Fibroblast of lung (primary cell): ENCODE results near the gene HEG1. TPM values are rescaled to one million over a fixed set of nuclear protein-coding genes. Genes with fewer than 3 reads are reported as not detected.

ENCODE experiments used
- DNase-seq, 2 donors: peaks; one replicate each; pipeline versions ENCODE4 v3.0.0 to v3.0.0-alpha.2; 2010; ENCODE audit warnings: low read depth in 2 of 2
- H2AFZ ChIP-seq: 2 replicates; pipeline ENCODE4 v1.5.1; 2012; ENCODE audit warnings: low read length, control low read depth, inconsistent platforms
- H3K27ac ChIP-seq: 2 replicates; pipeline ENCODE4 v1.5.1; 2011; ENCODE audit warnings: low read length, control low read depth; ENCODE audit not compliant: insufficient read depth
- H3K27me3 ChIP-seq: 2 replicates; pipeline ENCODE4 v1.5.1; 2011; ENCODE audit warnings: mild to moderate bottlenecking, low read length; ENCODE audit not compliant: control insufficient read depth, insufficient read depth
- H3K36me3 ChIP-seq: 2 replicates; pipeline ENCODE4 v1.5.1; 2011; ENCODE audit warnings: low read length; ENCODE audit not compliant: control insufficient read depth, insufficient read depth
- H3K4me1 ChIP-seq: 2 replicates; pipeline ENCODE4 v1.5.1; 2011; ENCODE audit warnings: low read length; ENCODE audit not compliant: control insufficient read depth, insufficient read depth; ENCODE audit errors: extremely low read depth
- H3K4me2 ChIP-seq: 2 replicates; pipeline ENCODE4 v1.5.1; 2011; ENCODE audit warnings: low read length, control low read depth; ENCODE audit not compliant: insufficient read depth; ENCODE audit errors: extremely low read depth
- H3K4me3 ChIP-seq, 4 experiments: fragments of 200-600 bp in 1 of 4; sonication (generic) in 1 of 4; replicated peaks in 1 of 4; 2 replicates each; pipeline ENCODE4 v1.5.1; 2011 to 2016; ENCODE audit warnings: low read length in 4 of 4, low read depth in 3 of 4, mild to moderate bottlenecking in 3 of 4, control low read depth in 2 of 4, inconsistent platforms in 1 of 4, mixed read lengths in 1 of 4; ENCODE audit not compliant: insufficient read depth in 1 of 4; ENCODE audit errors: control extremely low read depth in 1 of 4
- H3K79me2 ChIP-seq: 2 replicates; pipeline ENCODE4 v1.5.1; 2012; ENCODE audit warnings: mild to moderate bottlenecking, low read length, inconsistent platforms; ENCODE audit not compliant: control insufficient read depth, insufficient read depth
- H3K9ac ChIP-seq: 2 replicates; pipeline ENCODE4 v1.5.1; 2011; ENCODE audit warnings: mild to moderate bottlenecking, low read length, control low read depth; ENCODE audit not compliant: insufficient read depth
- H3K9me3 ChIP-seq: 2 replicates; pipeline ENCODE4 v1.5.1; 2012; ENCODE audit warnings: low read depth, low read length; ENCODE audit not compliant: control insufficient read depth, insufficient read depth
- H4K20me1 ChIP-seq: 2 replicates; pipeline ENCODE4 v1.5.1; 2011; ENCODE audit warnings: low read length; ENCODE audit not compliant: control insufficient read depth, insufficient read depth; ENCODE audit errors: extremely low read depth
- CTCF ChIP-seq, 2 donors: IDR thresholded peaks in 1 of 2; conservative IDR thresholded peaks in 1 of 2; 1 replicate in 1 of 2; 2 replicates in 1 of 2; pipeline ENCODE4 v1.5.1; 2011 to 2012; ENCODE audit warnings: low read length in 2 of 2, control low read depth in 1 of 2, inconsistent platforms in 1 of 2, low read depth in 1 of 2, mild to moderate bottlenecking in 1 of 2
- EZH2 ChIP-seq: IDR thresholded peaks from 2 replicates; pipeline ENCODE4 v1.5.1; 2012; ENCODE audit warnings: low read length, control low read depth, mild to moderate bottlenecking; ENCODE audit errors: missing control alignments
- polyA plus RNA-seq, 2 donors: library from polyadenylated mRNA; depleted of rRNA in 1 of 2; stranded (reverse) in 1 of 2; unstranded in 1 of 2; fragments of >200 nt; gene quantifications; 2 replicates each; pipeline ENCODE4 v1.2.1, GENCODE V29; 2011 to 2012; ENCODE audit warnings: missing spikeins in 1 of 2
- total RNA-seq: library from RNA; depleted of rRNA; stranded (reverse); fragments of >200 nt; gene quantifications from 2 replicates; pipeline ENCODE4 v1.2.1, GENCODE V29; 2014

HEG1 gene
- total and polyA plus RNA-seq, 2 donors (not counting 1 experiment from before 2014, with no cell fraction given), result 137 to 305 TPM

GRCh38 chr3:124923833-124924232 is 132.0 kb downstream of the HEG1 start:
- H3K36me3 ChIP-seq, result no peaks in the 10 kb centered on the region
- H3K9me3 ChIP-seq, result no peaks in the 10 kb centered on the region
- no peaks in the 10 kb centered on the region for H3K27me3 ChIP-seq
- H3K9ac ChIP-seq, result no peak overlapping the region
- no peak overlapping the region for H2AFZ ChIP-seq
- H3K27ac ChIP-seq, result no peak overlapping the region
- no peaks in the 10 kb centered on the region for H3K79me2 ChIP-seq
- H3K4me1 ChIP-seq, result no peaks in the 10 kb centered on the region
- DNase-seq, result no peak
- H3K4me3 ChIP-seq, result no peak overlapping the region
- TF ChIP-seq EZH2, result no peak
- peak in 1 of 2 donors; percentile 26 for TF ChIP-seq CTCF (conservative IDR thresholded peaks at IDR 0.05 in 1 of 2, IDR thresholded peaks at IDR 0.05 in 1 of 2; ENCODE audit: low read depth in 1 of 2, low read length in 2 of 2)
- H3K4me2 ChIP-seq, result no peak overlapping the region
- peaks cover 2% of the 10 kb centered on the region for H4K20me1 ChIP-seq

GRCh38 chr3:124920718-124921117 is 135.1 kb downstream of the HEG1 start:
- Histone ChIP-seq H3K4me2 (no peak overlapping the region), H3K27me3 (no peaks in the 10 kb centered on the region), H3K27ac (no peak overlapping the region), H3K9ac (no peak overlapping the region), H3K4me3 (no peak overlapping the region), H3K79me2 (no peaks in the 10 kb centered on the region), H3K36me3 (no peaks in the 10 kb centered on the region), H3K9me3 (no peaks in the 10 kb centered on the region), H4K20me1 (peaks cover 2% of the 10 kb centered on the region), H2AFZ (no peak overlapping the region), H3K4me1 (no peaks in the 10 kb centered on the region)
- no peak for TF ChIP-seq CTCF (conservative IDR thresholded peaks at IDR 0.05 in 1 of 2, IDR thresholded peaks at IDR 0.05 in 1 of 2; ENCODE audit: low read depth in 1 of 2, low read length in 2 of 2)
- no peak for TF ChIP-seq EZH2
- no peak for DNase-seq

- H3K4me3 ChIP-seq, result no peak overlapping the region
- TF ChIP-seq EZH2 (no peak), CTCF (conservative IDR thresholded peaks at IDR 0.05 in 1 of 2, IDR thresholded peaks at IDR 0.05 in 1 of 2; ENCODE audit: low read depth in 1 of 2, low read length in 2 of 2) (no peak)
- H3K27me3 ChIP-seq, result no peaks in the 10 kb centered on the region
- H3K9ac ChIP-seq, result no peak overlapping the region
- no peaks in the 10 kb centered on the region for H3K9me3 ChIP-seq
- H3K4me1 ChIP-seq, result no peaks in the 10 kb centered on the region
- H2AFZ ChIP-seq, result no peak overlapping the region
- H3K27ac ChIP-seq, result no peak overlapping the region
- H3K36me3 ChIP-seq, result no peaks in the 10 kb centered on the region
- H3K4me2 ChIP-seq, result no peak overlapping the region
- peaks cover 2% of the 10 kb centered on the region for H4K20me1 ChIP-seq
- no peaks in the 10 kb centered on the region for H3K79me2 ChIP-seq
- peak in 1 of 2 donors; percentile 35 for DNase-seq
These were observed 136.0 kb downstream of the HEG1 start for GRCh38 chr3:124919756-124920155.
